Smooth muscle cell (in vitro differentiated cells): ENCODE results near the gene PLXNB2. TPM values are rescaled to one million over a fixed set of nuclear protein-coding genes. Genes with fewer than 3 reads are reported as not detected.

ENCODE experiments used
- DNase-seq: peaks from one replicate; lab custom pipeline; 2025; ENCODE audit not compliant: unreplicated experiment; lab: John Stamatoyannopoulos, UW
- H2AFZ ChIP-seq: fragments of 200-600 bp; sonication (generic); 2 replicates; pipeline ENCODE4 v1.6.0; 2016; ENCODE audit warnings: antibody characterized with exemption, low read depth, mild to moderate bottlenecking
- H3F3A ChIP-seq: fragments of 200-600 bp; sonication (generic); 2 replicates; pipeline ENCODE4 v1.6.0; 2017; ENCODE audit warnings: antibody characterized with exemption, low read depth
- H3K27ac ChIP-seq: fragments of 200-600 bp; sonication (generic); 2 replicates; pipeline ENCODE4 v1.5.1; 2016; ENCODE audit warnings: low read depth, mild to moderate bottlenecking
- H3K27me3 ChIP-seq: fragments of 200-600 bp; sonication (generic); 2 replicates; pipeline ENCODE4 v1.6.1; 2016; ENCODE audit warnings: low read depth, mild to moderate bottlenecking
- H3K36me3 ChIP-seq: fragments of 200-600 bp; sonication (generic); 2 replicates; pipeline ENCODE4 v1.5.1; 2016; ENCODE audit warnings: low read depth
- H3K4me1 ChIP-seq: fragments of 200-600 bp; sonication (generic); 2 replicates; pipeline ENCODE4 v1.5.1; 2016; ENCODE audit warnings: low read depth
- H3K4me2 ChIP-seq: fragments of 200-600 bp; sonication (generic); 2 replicates; pipeline ENCODE4 v1.6.0; 2016; ENCODE audit warnings: mild to moderate bottlenecking
- H3K4me3 ChIP-seq: fragments of 200-600 bp; sonication (generic); 2 replicates; pipeline ENCODE4 v1.5.1; 2016; ENCODE audit warnings: mild to moderate bottlenecking
- H3K79me2 ChIP-seq: fragments of 200-600 bp; sonication (generic); 2 replicates; pipeline ENCODE4 v1.6.0; 2016; ENCODE audit warnings: low read depth, mild to moderate bottlenecking
- H3K9ac ChIP-seq: fragments of 200-600 bp; sonication (generic); 2 replicates; pipeline ENCODE4 v1.6.0; 2016; ENCODE audit warnings: low read depth
- H3K9me3 ChIP-seq: fragments of 200-600 bp; sonication (generic); replicated peaks from 2 replicates; pipeline ENCODE4 v1.5.1; 2016; ENCODE audit warnings: low read depth
- H4K20me1 ChIP-seq: fragments of 200-600 bp; sonication (generic); 2 replicates; pipeline ENCODE4 v1.6.0; 2016; ENCODE audit warnings: low read depth
- WGBS: methylation state at CpG from one replicate; pipeline ENCODE4 v1.1.7; 2016; ENCODE audit warnings: low lambda C conversion rate; 5-methylcytosine and 5-hydroxymethylcytosine counted together
- polyA plus RNA-seq: library from polyadenylated mRNA; unstranded; fragments of >200 nt; fragmentation: Nextera tagmentation; extraction: Ambion mirVana; gene quantifications from 2 replicates; pipeline ENCODE4 v1.2.1, GENCODE V29; 2016
- total RNA-seq: library from RNA; depleted of rRNA; stranded (reverse); fragments of >200 nt; gene quantifications from 2 replicates; pipeline ENCODE4 v1.2.3, GENCODE V29; 2014
- TF ChIP-seq, protein P1 (sequence below): fragments of 200-600 bp; sonication (generic); IDR thresholded peaks from 2 replicates; pipeline ENCODE4 v1.5.1; 2017; ENCODE audit warnings: borderline replicate concordance, mild to moderate bottlenecking, antibody characterized with exemption; ENCODE audit not compliant: insufficient read depth, poor library complexity, severe bottlenecking

PLXNB2 gene
- total and polyA plus RNA-seq, 2 experiments from 2014 or later = 195 to 210 TPM

DNA sequence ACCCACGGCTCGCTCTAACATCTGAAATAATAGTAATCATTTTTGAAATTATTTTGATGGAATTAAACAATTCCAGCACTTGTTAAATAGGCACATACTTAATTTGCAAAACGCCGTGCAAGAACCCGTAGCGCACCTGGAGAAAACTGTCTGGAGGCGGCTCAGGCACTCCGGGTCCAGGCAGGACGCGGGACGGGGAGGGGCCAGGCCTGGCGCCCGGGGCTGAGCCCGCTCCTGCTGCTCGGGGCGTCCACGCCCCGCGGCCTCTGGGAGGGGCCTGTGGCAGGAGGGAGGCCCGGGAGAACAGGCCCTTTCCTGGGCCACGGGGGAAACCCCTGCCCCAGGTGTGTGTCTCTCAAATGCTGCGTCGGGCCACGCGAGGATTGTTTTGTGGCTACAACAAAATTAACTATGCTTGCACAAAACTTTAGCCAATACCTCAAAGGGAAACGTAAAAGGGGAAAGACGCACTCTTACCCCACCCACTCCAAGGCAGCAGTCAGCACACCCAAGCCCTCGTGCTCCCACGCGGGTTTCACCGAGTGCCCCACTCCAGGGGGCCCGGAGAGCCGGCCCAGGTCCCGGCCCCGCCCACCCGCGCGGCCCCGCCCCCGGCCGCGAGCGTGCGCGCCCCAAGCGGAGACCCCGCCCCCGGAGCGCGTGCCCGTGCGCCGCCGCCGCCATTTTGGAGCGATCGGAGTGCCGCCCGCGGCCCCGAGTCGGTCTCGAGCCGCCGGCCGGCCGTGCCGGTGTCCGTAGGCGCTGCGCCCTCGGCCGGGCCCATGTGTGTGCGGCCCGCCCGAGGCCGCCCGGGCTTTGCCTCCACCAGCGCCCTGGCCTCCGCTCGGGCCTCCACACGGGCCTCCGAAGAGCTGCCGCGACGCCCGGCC, 35.5 kb upstream of the PLXNB2 start, which contains the start of gene PPP6R2:
Gene PPP6R2 (plus strand): TSS at position 677 of the 890 bp plus-strand sequence. CDS start 50,582 bp downstream, outside the sequence.
- H3K79me2 ChIP-seq = peaks cover 12% of the 10 kb centered on the region
- no peaks in the 10 kb centered on the region for H3K9me3 ChIP-seq
- H3F3A ChIP-seq = peaks cover 3% of the 10 kb centered on the region
- H3K4me1 ChIP-seq = no peaks in the 10 kb centered on the region
- 0% methylated on average over 46 of the region's 87 CpGs for WGBS
- H3K27me3 ChIP-seq = no peaks in the 10 kb centered on the region
- TF ChIP-seq, protein P1, sequence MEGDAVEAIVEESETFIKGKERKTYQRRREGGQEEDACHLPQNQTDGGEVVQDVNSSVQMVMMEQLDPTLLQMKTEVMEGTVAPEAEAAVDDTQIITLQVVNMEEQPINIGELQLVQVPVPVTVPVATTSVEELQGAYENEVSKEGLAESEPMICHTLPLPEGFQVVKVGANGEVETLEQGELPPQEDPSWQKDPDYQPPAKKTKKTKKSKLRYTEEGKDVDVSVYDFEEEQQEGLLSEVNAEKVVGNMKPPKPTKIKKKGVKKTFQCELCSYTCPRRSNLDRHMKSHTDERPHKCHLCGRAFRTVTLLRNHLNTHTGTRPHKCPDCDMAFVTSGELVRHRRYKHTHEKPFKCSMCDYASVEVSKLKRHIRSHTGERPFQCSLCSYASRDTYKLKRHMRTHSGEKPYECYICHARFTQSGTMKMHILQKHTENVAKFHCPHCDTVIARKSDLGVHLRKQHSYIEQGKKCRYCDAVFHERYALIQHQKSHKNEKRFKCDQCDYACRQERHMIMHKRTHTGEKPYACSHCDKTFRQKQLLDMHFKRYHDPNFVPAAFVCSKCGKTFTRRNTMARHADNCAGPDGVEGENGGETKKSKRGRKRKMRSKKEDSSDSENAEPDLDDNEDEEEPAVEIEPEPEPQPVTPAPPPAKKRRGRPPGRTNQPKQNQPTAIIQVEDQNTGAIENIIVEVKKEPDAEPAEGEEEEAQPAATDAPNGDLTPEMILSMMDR = no peak
- peak; percentile 61 for DNase-seq
- peak within 1 kb of the TSS; percentile 93 for H3K9ac ChIP-seq
- H4K20me1 ChIP-seq = peaks cover 16% of the 10 kb centered on the region
- peak within 1 kb of the TSS; percentile 63 for H3K4me3 ChIP-seq
- H3K27ac ChIP-seq = peak within 1 kb of the TSS; percentile 32
- H3K36me3 ChIP-seq = no peaks in the 10 kb centered on the region
- H2AFZ ChIP-seq = peak within 1 kb of the TSS; percentile 96
- H3K4me2 ChIP-seq = peak within 1 kb of the TSS; percentile 94

DNA sequence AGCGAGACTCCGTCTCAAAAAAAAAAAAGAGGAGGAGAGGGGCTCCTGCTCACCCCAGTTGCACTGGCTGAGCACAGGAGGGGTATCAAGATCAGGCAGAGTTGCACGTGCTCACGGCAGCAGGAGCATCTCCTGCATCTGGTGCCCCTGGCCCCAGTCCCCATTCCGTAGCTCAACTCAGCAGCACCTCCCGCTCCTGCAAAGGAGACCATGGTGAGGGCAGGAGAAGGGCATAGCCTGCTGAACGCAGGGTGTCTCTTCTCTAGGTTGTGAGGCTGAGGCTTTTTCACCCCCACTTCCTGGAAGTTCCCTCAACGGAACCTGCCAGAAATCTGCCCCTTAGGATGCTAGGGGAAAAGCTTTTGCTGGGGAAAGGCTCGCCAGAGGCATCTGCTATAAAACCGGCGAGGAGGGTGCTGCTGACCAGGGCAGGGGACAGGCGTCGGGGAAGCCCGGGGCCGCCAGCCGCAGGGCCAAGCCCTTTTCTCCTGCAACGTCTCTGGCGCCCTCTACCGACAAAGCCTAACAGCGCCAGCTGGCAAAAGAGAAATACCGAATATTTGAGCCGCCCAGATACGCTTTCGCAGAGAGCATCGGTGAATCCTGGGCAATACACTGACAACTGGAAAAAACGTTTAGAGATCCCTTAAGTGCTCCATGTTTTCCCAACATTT, 34.7 kb upstream of the PLXNB2 start:
- peak; percentile 73 for DNase-seq
- TF ChIP-seq, protein P1 = peak; percentile 94
- Histone ChIP-seq H2AFZ (peak overlapping the region; percentile 96), H4K20me1 (peaks cover 9% of the 10 kb centered on the region), H3K79me2 (peaks cover 7% of the 10 kb centered on the region), H3K36me3 (no peaks in the 10 kb centered on the region), H3K4me2 (peak overlapping the region; percentile 94), H3K27ac (peak overlapping the region; percentile 32), H3K27me3 (no peaks in the 10 kb centered on the region), H3K4me1 (no peaks in the 10 kb centered on the region), H3K9me3 (no peaks in the 10 kb centered on the region), H3F3A (peaks cover 3% of the 10 kb centered on the region), H3K4me3 (peak overlapping the region; percentile 63), H3K9ac (peak overlapping the region; percentile 66)
- WGBS = 11% methylated on average over 25 of the region's 26 CpGs

DNA sequence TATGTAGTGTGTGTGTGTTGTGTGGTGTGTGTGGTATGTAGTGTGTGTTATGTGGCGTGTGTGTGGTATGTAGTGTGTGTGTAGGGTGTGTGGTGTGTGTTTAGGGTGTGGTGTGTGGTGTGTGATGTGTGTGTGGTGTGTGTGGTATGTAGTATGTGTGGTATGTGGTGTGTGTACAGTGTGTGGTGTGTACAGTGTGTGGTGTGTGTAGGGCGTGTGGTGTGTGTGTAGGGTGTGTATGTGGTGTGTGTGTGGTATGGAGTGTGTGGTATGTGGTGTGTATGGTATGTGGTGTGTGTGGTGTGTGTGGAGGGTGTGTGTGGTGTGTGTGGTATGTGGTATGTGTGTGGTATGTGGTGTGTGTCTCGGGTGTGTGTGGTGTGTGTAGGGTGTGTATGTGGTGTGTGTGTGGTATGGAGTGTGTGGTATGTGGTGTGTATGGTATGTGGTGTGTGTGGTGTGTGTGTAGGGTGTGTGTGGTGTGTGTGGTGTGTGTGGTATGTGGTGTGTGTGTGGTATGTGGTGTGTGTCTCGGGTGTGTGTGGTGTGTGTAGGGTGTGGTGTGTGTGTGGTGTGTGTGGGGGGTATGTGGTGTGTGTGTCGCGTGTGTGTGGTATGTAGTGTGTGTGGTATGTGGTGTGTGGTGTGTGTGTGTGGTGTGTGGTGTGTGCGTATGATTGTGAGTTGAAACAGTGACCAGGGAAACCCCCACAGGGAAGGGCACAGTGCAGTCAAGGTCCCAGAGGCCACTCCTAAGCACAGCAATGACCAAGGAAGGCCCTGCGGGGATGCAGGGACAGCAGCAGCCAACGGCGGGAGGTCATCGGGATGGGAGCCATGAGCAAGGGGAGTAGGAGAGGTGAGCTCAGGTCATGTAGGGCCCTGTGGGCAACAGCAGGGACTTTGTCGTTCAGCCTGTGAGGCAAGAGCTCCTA, 32.8 kb upstream of the PLXNB2 start:
- H3K9me3 ChIP-seq = no peaks in the 10 kb centered on the region
- peaks cover 3% of the 10 kb centered on the region for H3F3A ChIP-seq
- no peaks in the 10 kb centered on the region for H3K36me3 ChIP-seq
- no peak for DNase-seq
- H2AFZ ChIP-seq = no peak overlapping the region
- H3K4me1 ChIP-seq = no peaks in the 10 kb centered on the region
- H3K79me2 ChIP-seq = no peaks in the 10 kb centered on the region
- H4K20me1 ChIP-seq = no peaks in the 10 kb centered on the region
- no peaks in the 10 kb centered on the region for H3K27me3 ChIP-seq
- H3K4me3 ChIP-seq = no peak overlapping the region
- H3K4me2 ChIP-seq = no peak overlapping the region
- H3K9ac ChIP-seq = no peak overlapping the region
- H3K27ac ChIP-seq = no peak overlapping the region
- TF ChIP-seq, protein P1 = no peak
- 84% methylated on average over 8 of the region's 12 CpGs for WGBS
